Endothelial cell of umbilical vein (primary cell): ENCODE data around the gene ZDHHC18. TPM values are rescaled to one million over a fixed set of nuclear protein-coding genes. Genes with fewer than 3 reads are reported as not detected.
A peak's percentile ranks its signal among the peaks of the same experiment; 100 is the strongest.

ENCODE experiments used
- BruUV-seq: library from RNA; stranded (reverse); fragments of 400-500 nt; replicated peaks from 2 replicates; lab custom pipeline; 2021; lab: Mats Ljungman, UMichigan
- CTCF ChIA-PET: fragments of 300-600, 350-600 bp; sonication (Branson Sonifier 250); formaldehyde crosslinking; loops from one replicate; lab custom pipeline; 2021; ENCODE audit warnings: antibody characterized with exemption, inconsistent platforms; lab: Charles Lee
- POLR2A ChIA-PET: fragments of 300-600, 350-600 bp; sonication (Branson Sonifier 250); formaldehyde crosslinking; loops from one replicate; lab custom pipeline; 2021; ENCODE audit warnings: antibody characterized with exemption, inconsistent platforms; lab: Charles Lee
- DNase-seq: peaks from one replicate; pipeline ENCODE4 v3.0.0-alpha.2; 2011; ENCODE audit warnings: low read depth, low spot score
- FAIRE-seq: peaks from 2 replicates; lab custom pipeline; 2011; peaks lifted over from hg19 to GRCh38; lab: Jason Lieb, UNC
- H2AFZ ChIP-seq: 2 replicates; pipeline ENCODE4 v1.6.0; 2012; ENCODE audit warnings: low read depth, low read length, control low read depth, inconsistent platforms
- H3K27ac ChIP-seq: 2 replicates; pipeline ENCODE4 v1.5.1; 2011; ENCODE audit warnings: low read depth, mild to moderate bottlenecking, control low read depth, low read length, moderate library complexity; ENCODE audit not compliant: insufficient read depth
- H3K27me3 ChIP-seq, 2 experiments: 2 replicates each; pipeline versions ENCODE4 v1.6.0 to v1.6.1; 2011; ENCODE audit warnings: low read length in 2 of 2, mixed read lengths in 1 of 2; ENCODE audit not compliant: control insufficient read depth in 2 of 2, insufficient read depth in 2 of 2
- H3K36me3 ChIP-seq, 2 experiments: 2 replicates in 1 of 2; 3 replicates in 1 of 2; pipeline ENCODE4 v1.5.1; 2011; ENCODE audit warnings: low read length in 2 of 2, mild to moderate bottlenecking in 1 of 2, moderate library complexity in 1 of 2; ENCODE audit not compliant: control insufficient read depth in 2 of 2, insufficient read depth in 2 of 2; ENCODE audit errors: extremely low read depth in 1 of 2
- H3K4me1 ChIP-seq: 3 replicates; pipeline ENCODE4 v1.5.1; 2011; ENCODE audit warnings: mild to moderate bottlenecking, low read length; ENCODE audit not compliant: control insufficient read depth, insufficient read depth; ENCODE audit errors: extremely low read depth
- H3K4me2 ChIP-seq: 2 replicates; pipeline ENCODE4 v1.6.1; 2011; ENCODE audit warnings: low read length, control low read depth, mixed read lengths; ENCODE audit not compliant: insufficient read depth
- H3K4me3 ChIP-seq, 3 experiments: fragments of 200-600 bp in 1 of 3; sonication (generic), shearing (Covaris generic) in 1 of 3; replicated peaks in 1 of 3; 2 replicates each; pipeline ENCODE4 v1.5.1; 2011 to 2016; ENCODE audit warnings: control low read depth in 3 of 3, low read length in 3 of 3, mild to moderate bottlenecking in 2 of 3, inconsistent platforms in 1 of 3, low read depth in 1 of 3, moderate library complexity in 1 of 3; ENCODE audit not compliant: insufficient read depth in 1 of 3
- H3K79me2 ChIP-seq: 2 replicates; pipeline ENCODE4 v1.6.0; 2012; ENCODE audit warnings: low read length, inconsistent platforms; ENCODE audit not compliant: control insufficient read depth, insufficient read depth
- H3K9ac ChIP-seq: replicated peaks from 2 replicates; pipeline ENCODE3; 2011; ENCODE audit warnings: low read length, control low read depth; ENCODE audit not compliant: insufficient read depth; ENCODE audit errors: extremely low read depth
- H3K9me1 ChIP-seq: replicated peaks from 3 replicates; pipeline ENCODE4 v1.6.0; 2011; ENCODE audit warnings: mild to moderate bottlenecking, low read length; ENCODE audit not compliant: control insufficient read depth, insufficient read depth; ENCODE audit errors: extremely low read depth
- H3K9me3 ChIP-seq: replicated peaks from 2 replicates; pipeline ENCODE4 v1.5.1; 2012; ENCODE audit warnings: low read length, inconsistent platforms; ENCODE audit not compliant: control insufficient read depth, insufficient read depth
- H4K20me1 ChIP-seq: replicated peaks from 2 replicates; pipeline ENCODE3; 2011; ENCODE audit warnings: mild to moderate bottlenecking, low read length; ENCODE audit not compliant: control insufficient read depth, insufficient read depth; ENCODE audit errors: extremely low read depth
- CTCF ChIP-seq, 2 donors: IDR thresholded peaks; 1 replicate in 1 of 2; 2 replicates in 1 of 2; pipeline ENCODE4 v1.5.1; 2011; ENCODE audit warnings: low read length in 2 of 2, mild to moderate bottlenecking in 2 of 2, moderate library complexity in 2 of 2, control low read depth in 1 of 2, inconsistent platforms in 1 of 2, low read depth in 1 of 2; ENCODE audit not compliant: insufficient read depth in 1 of 2; ENCODE audit errors: extremely low read depth in 1 of 2
- EZH2 ChIP-seq: IDR thresholded peaks from 2 replicates; pipeline ENCODE4 v1.6.1; 2012; ENCODE audit warnings: borderline replicate concordance, low read depth, mild to moderate bottlenecking, moderate library complexity, low read length, inconsistent platforms; ENCODE audit not compliant: severe bottlenecking
- FOS ChIP-seq: IDR thresholded peaks from 2 replicates; pipeline ENCODE4 v1.6.1; 2011; ENCODE audit warnings: mild to moderate bottlenecking, low read length, moderate library complexity, borderline replicate concordance; ENCODE audit not compliant: insufficient read depth
- GATA2 ChIP-seq: IDR thresholded peaks from 2 replicates; pipeline ENCODE4 v1.7.0; 2011; ENCODE audit warnings: low read depth, mild to moderate bottlenecking, moderate library complexity, mixed read lengths, low read length; ENCODE audit not compliant: insufficient read length, insufficient read depth
- JUN ChIP-seq: IDR thresholded peaks from 2 replicates; pipeline ENCODE4 v1.6.1; 2011; ENCODE audit warnings: borderline replicate concordance, low read depth; ENCODE audit not compliant: insufficient read length, insufficient read depth
- MAX ChIP-seq: IDR thresholded peaks from 2 replicates; pipeline ENCODE4 v1.6.1; 2011; ENCODE audit not compliant: insufficient read depth, insufficient read length
- MYC ChIP-seq: IDR thresholded peaks from one replicate; pipeline ENCODE4 v1.6.1; 2011; ENCODE audit warnings: mild to moderate bottlenecking, low read depth, low read length
- POLR2A ChIP-seq: IDR thresholded peaks from 2 replicates; pipeline ENCODE4 v1.6.1; 2012; ENCODE audit warnings: low read depth, mild to moderate bottlenecking, control low read depth, low read length
- POLR2AphosphoS5 ChIP-seq: IDR thresholded peaks from 2 replicates; pipeline ENCODE4 v1.6.1; 2012; ENCODE audit warnings: low read depth, mild to moderate bottlenecking, control low read depth, low read length, moderate library complexity; ENCODE audit not compliant: insufficient read depth
- dilution Hi-C: fragments of 300-500 bp; cut with MboI; formaldehyde crosslinking; loops from one replicate; pipeline ENCODE4 v1.15.0; 2019; ENCODE audit warnings: low sequenced_read_pairs; ENCODE audit not compliant: extremely low pct_ligation_motif_present
- intact Hi-C: fragments of 100-400 bp; cut with micrococcal nuclease; formaldehyde crosslinking; loops from one replicate; pipeline ENCODE4 v1.10.0; 2022
- polyA plus RNA-seq, 4 experiments: library from polyadenylated mRNA; depleted of rRNA in 3 of 4; stranded (reverse) in 3 of 4; unstranded in 1 of 4; fragments of >200 nt; gene quantifications; 2 replicates each; pipeline versions ENCODE4 v1.2.1 to v1.2.3, GENCODE V29; 2011 to 2012; ENCODE audit warnings: missing spikeins in 1 of 4
- total RNA-seq: library from RNA; stranded (reverse); gene quantifications from 2 replicates; pipeline ENCODE4 v1.2.3, GENCODE V29; 2021

Gene ZDHHC18
- total and polyA plus RNA-seq, 2 donors (not counting 3 experiments of a cell fraction or from before 2014, with no cell fraction given): 25.2 to 48.2 TPM

DNA sequence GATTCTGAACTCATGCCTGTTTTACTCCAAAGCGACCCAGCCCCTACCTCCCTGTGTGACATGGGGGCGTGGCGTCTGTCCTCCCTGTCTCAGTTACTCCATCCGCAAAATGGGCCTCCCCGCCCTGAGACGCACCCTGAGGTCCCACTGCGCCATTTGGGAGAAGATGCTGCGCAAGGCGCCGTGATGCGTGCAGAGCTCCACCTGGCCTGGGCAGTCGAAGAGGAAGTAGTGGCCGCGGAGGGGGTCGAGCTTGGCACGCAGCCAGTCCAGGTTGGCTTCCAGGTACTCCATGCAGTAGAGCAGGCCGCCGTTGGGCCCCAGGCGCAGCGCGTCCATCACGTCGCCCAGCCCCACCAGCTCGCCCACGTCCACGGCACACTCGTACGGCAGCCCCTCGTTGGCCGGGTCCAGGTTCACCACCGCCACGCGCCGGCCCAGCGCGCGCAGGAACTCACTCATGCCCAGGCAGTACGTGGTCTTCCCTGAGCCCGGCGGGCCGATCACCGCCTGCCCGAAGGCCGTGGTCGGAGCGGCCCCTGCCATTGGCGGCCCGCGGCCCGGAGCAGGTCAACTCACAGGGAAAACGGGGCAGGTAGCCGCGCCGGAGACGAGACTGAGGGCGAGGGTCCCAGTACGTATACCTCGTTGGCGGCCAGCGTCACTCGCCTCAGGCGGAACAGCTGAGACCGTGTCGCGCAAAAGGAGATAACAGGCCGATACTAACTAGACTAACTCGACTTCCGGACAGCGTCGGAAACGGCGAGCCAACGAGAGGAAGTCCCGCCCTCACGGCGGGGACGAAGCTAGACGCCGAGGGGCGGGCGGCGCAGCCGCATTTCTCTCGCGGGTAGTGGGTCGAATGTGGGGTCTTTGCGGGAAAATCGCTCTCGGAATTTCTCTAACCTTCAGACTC, 63.3 kb downstream of the ZDHHC18 start, which contains the start of gene GPN2:
Gene GPN2 (minus strand): TSS at position 733 of the 916 bp plus-strand sequence. CDS start 187 bp downstream, at position 546.
- FAIRE-seq (peak; percentile 97), DNase-seq (peak; percentile 87)
- CTCF ChIA-PET: interaction anchor here (0.6 to 1.3 kb wide), 8 partner anchors 9 to 288 kb away, joined by 3 to 9 read pairs (median 3); partner anchors contain the start of genes GPATCH3 and ZDHHC18
- dilution Hi-C loops (no loop called here), intact Hi-C loops (no loop called here)
- Histone ChIP-seq H3K79me2 (peaks cover 18% of the 10 kb centered on the region), H2AFZ (peak within 1 kb of the TSS; percentile 41), H3K27me3 (no peaks in the 10 kb centered on the region), H3K36me3 (peaks cover 12 to 34% of the 10 kb centered on the region in 2 experiments), H3K9me3 (no peaks in the 10 kb centered on the region), H4K20me1 (no peaks in the 10 kb centered on the region), H3K9me1 (no peaks in the 10 kb centered on the region), H3K27ac (peak within 1 kb of the TSS; percentile 46), H3K4me1 (peaks cover 6% of the 10 kb centered on the region), H3K4me2 (peak within 1 kb of the TSS; percentile 44), H3K4me3 (peak within 1 kb of the TSS; percentile 18 to 82 (median 54)), H3K9ac (peak within 1 kb of the TSS; percentile 52)
- BruUV-seq: TSS peak; percentile 56
- POLR2A ChIA-PET: interaction anchor here (0.6 to 1.9 kb wide), 5 partner anchors 10 to 196 kb away, joined by 3 to 17 read pairs (median 5); partner anchors contain the start of gene GPATCH3
- no peak for TF ChIP-seq JUN
- peak; percentile 97 for TF ChIP-seq POLR2AphosphoS5
- no peak for TF ChIP-seq FOS
- no peak for TF ChIP-seq MAX
- no peak for TF ChIP-seq MYC
- TF ChIP-seq CTCF (IDR thresholded peaks at IDR 0.05; ENCODE audit: extremely low read depth in 1 of 2, insufficient read depth in 1 of 2, low read depth in 1 of 2, low read length in 2 of 2): no peak
- no peak for TF ChIP-seq EZH2
- peak; percentile 40 for TF ChIP-seq GATA2
- peak; percentile 95 for TF ChIP-seq POLR2A
